HG02759 (cell line): ENCODE results near the gene EED.
A peak's percentile ranks its signal among the peaks of the same experiment; 100 is the strongest.
"Not testable (repeated sequence)": the region's sequence is repeated elsewhere in the genome, so short reads cannot be mapped to it uniquely, and the experiment has no call there.

Experiments
- ATAC-seq: cut with Tn5 transposase; IDR thresholded peaks from one replicate; pipeline ENCODE4 v1.9.1; 2021; ENCODE audit warnings: mild to moderate bottlenecking, moderate library complexity; ENCODE audit not compliant: unreplicated experiment

EED gene

GRCh38 chr11:86289508-86290280 lies 45.1 kb downstream of the EED start:
- not testable (repeated sequence) for ATAC-seq

- ATAC-seq, result no peak
These were observed 47.1 kb downstream of the EED start for GRCh38 chr11:86291466-86292262.

- ATAC-seq, result peak; percentile 81
These were observed 48.5 kb downstream of the EED start for GRCh38 chr11:86292912-86293616.

- ATAC-seq, result no peak
These were observed 49.5 kb downstream of the EED start for GRCh38 chr11:86294026-86294425.

- ATAC-seq, result no peak
These were observed 57.2 kb downstream of the EED start for GRCh38 chr11:86301742-86302091.

- ATAC-seq, result peak; percentile 99
These were observed 57.7 kb downstream of the EED start, which contains the start of gene HIKESHI for GRCh38 chr11:86302092-86302793. HIKESHI (plus strand) TSS chr11:86302240; CDS start chr11:86302449, 209 bp downstream.

GRCh38 chr11:86303257-86303656 lies 58.7 kb downstream of the EED start:
- no peak for ATAC-seq

GRCh38 chr11:86308710-86309109 lies 64.2 kb downstream of the EED start:
- not testable (repeated sequence) for ATAC-seq

- no peak for ATAC-seq
These were observed 69.2 kb downstream of the EED start for GRCh38 chr11:86313793-86314192.

- no peak for ATAC-seq
These were observed 70.1 kb downstream of the EED start for GRCh38 chr11:86314636-86315035.
